GM19395 (cell line): Measurements from ENCODE around the gene OR1J1.

Experiments used
- ATAC-seq: cut with Tn5 transposase; IDR thresholded peaks from one replicate; pipeline ENCODE4 v1.9.1; 2021; ENCODE audit warnings: mild to moderate bottlenecking, moderate library complexity; ENCODE audit not compliant: unreplicated experiment

Gene OR1J1

DNA sequence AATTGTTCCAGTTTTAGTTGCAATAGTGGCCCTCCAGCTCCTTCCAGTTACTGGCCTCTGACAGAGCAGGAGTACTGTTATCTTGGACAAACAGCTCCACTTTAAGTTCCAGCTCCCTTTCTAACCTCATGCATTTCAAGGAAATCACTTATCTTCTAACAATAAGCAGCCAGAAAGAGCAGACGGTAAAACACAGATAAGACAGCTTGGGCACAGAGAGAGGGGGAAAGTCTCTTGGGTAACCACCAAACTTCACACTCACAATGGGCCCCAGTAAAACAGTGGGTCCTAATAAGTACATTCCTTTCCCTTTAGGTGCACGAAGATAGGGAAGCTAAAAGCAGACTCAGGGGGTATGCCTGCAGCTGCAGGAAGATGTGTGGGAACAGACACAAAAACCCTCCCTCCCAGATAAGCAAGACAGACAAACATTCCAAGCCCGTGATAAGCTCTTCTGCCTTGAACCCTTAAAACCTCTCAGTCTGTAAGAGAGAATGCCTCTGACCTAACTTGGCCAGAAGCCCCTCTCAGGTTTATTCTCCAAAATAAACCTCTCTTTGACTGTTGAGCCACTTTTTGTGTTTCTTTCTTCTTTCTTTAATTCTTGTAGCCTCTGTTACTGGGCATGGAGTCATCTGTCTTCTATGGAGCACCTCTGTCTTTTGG, 30.8 kb downstream of the OR1J1 start:
- no peak for ATAC-seq

- ATAC-seq: no peak
These were observed 32.5 kb downstream of the OR1J1 start for GRCh38 chr9:122445155-122445749.

DNA sequence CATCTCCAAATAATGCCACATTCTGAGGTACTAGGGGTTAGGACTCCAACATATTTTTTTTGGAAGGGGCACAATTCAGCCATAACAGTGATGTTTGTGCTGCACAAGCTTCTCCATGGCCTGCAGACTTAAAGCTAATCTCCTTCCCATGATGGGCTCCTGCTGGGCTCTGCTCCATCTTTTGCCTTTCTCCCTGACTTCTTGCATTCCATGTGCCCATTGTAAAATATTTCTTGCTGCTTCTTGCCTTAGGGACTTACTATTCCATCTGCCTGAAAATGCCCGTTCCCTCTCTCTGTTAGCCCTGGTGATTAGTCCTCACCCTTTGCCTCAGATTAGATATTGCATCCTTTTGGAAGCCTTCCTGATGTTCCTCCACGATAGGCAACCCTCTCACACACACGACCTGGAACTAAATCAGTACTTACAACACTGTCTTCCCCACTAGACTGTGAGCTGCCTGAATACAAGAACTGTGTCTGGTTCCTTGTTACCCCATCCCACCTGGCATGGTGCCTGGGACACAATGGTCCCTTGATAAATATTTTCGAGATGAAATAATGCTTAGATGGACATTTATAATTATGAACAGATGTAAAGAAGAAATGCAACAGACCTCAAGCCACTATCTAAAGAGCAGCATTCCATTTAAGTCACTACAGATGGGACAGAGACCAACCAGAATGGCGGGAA, 33.5 kb downstream of the OR1J1 start:
- no peak for ATAC-seq

- no peak for ATAC-seq
These were observed 35.2 kb downstream of the OR1J1 start for GRCh38 chr9:122442568-122442967.
